Tibial nerve (tissue), 4 donors: Measurements from ENCODE around the gene FBF1. TPM values are rescaled to one million over a fixed set of nuclear protein-coding genes. Genes with fewer than 3 reads are reported as not detected.
"Not testable (repeated sequence)": the region's sequence is repeated elsewhere in the genome, so short reads cannot be mapped to it uniquely, and the experiment has no call there.

Experiments used
- DNase-seq, 2 donors: peaks; one replicate each; pipeline ENCODE4 v3.0.0-alpha.2; 2019; ENCODE audit warnings: low spot score in 2 of 2
- H3K27ac ChIP-seq, 4 donors: fragments of 200-600 bp; sonication (generic) in 3 of 4; one replicate each; pipeline ENCODE4 v1.5.1; 2017 to 2019; ENCODE audit warnings: mild to moderate bottlenecking in 1 of 4
- H3K27me3 ChIP-seq, 2 donors: fragments of 200-600 bp; sonication (generic) in 1 of 2; one replicate each; pipeline versions ENCODE4 v1.5.1 to v1.6.0; 2017 to 2019
- H3K36me3 ChIP-seq, 3 donors: fragments of 200-600 bp; sonication (generic); one replicate each; pipeline ENCODE4 v1.5.1; 2018 to 2019
- H3K4me1 ChIP-seq, 4 donors: fragments of 200-600 bp; sonication (generic) in 3 of 4; one replicate each; pipeline ENCODE4 v1.5.1; 2017 to 2019
- H3K4me3 ChIP-seq, 4 donors: fragments of 200-600 bp; sonication (generic) in 3 of 4; one replicate each; pipeline ENCODE4 v1.5.1; 2017 to 2019; ENCODE audit warnings: mild to moderate bottlenecking in 1 of 4, moderate library complexity in 1 of 4
- H3K9me3 ChIP-seq, 4 donors: fragments of 200-600 bp; sonication (generic) in 3 of 4; one replicate each; pipeline ENCODE4 v1.5.1; 2017 to 2019
- CTCF ChIP-seq, 5 experiments: fragments of 200-600 bp in 3 of 5; fragments of 450-650 bp in 2 of 5; sonication (generic) in 3 of 5; IDR thresholded peaks; one replicate each; pipeline ENCODE4 v1.5.1; 2016 to 2019; ENCODE audit warnings: antibody characterized with exemption in 5 of 5, mild to moderate bottlenecking in 3 of 5, moderate library complexity in 2 of 5
- EP300 ChIP-seq, 2 donors: sonication (generic); formaldehyde crosslinking; IDR thresholded peaks; one replicate each; pipeline ENCODE4 v1.6.1; 2017; ENCODE audit warnings: antibody characterized with exemption in 2 of 2, mild to moderate bottlenecking in 1 of 2
- POLR2A ChIP-seq, 2 donors: fragments of 450-650 bp; IDR thresholded peaks; one replicate each; pipeline ENCODE4 v1.6.1; 2017; ENCODE audit warnings: antibody characterized with exemption in 2 of 2, mild to moderate bottlenecking in 2 of 2, moderate library complexity in 2 of 2
- WGBS, 2 donors: methylation state at CpG; one replicate each; pipeline ENCODE4 v1.1.5; 2018; 5-methylcytosine and 5-hydroxymethylcytosine counted together
- total RNA-seq, 4 donors: library from RNA; depleted of rRNA; stranded (reverse); fragments of >200 nt; gene quantifications; one replicate each; pipeline ENCODE4 v1.1.0, GENCODE V29; 2016

Gene FBF1
- total RNA-seq, 4 donors from 2014 or later = 19.9 to 32.4 (median 25.7) TPM

DNA sequence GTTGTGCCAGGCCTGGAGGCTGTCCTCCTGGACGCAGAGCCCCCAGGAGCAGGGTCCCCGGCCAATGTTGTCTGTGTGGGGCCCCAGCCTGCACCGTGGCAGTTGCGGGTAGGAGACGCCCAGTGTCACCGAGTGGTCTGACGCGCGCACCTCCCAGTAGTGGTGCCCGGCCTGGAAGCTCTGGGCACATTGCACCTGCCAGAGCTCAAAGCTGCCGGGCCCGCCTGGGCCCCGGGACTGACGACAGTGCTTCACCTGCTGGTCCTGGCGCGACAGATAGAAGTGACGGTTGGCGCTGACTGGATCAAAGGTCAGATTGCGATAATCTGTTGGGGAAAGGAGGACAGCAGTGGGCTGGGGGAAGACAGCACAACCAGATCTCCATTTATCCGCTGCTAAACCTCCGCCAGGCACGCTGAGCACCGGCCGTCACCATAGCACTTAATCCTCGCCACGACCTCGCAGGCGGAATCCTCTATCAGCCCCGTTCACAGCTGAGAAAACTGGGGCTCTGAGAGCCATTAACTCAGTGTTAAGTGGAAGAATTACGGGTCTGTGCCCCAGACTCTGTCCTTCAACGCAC is 49.7 kb downstream of the FBF1 start:
- DNase-seq = no peak
- 90 to 93% methylated on average over 23 to 31 of the region's 31 CpGs for WGBS, 2 donors
- TF ChIP-seq EP300 (IDR thresholded peaks at IDR 0.05) = no peak
- TF ChIP-seq CTCF (IDR thresholded peaks at IDR 0.05) = no peak
- no peak for TF ChIP-seq POLR2A (IDR thresholded peaks at IDR 0.05)

GRCh38 chr17:75889454-75889853 is 51.4 kb downstream of the FBF1 start:
- H3K4me1 ChIP-seq = peaks cover 0 to 27% (median 6%) of the 10 kb centered on the region in 4 donors
- peaks cover 0 to 55% (median 4%) of the 10 kb centered on the region in 3 donors for H3K36me3 ChIP-seq

More for the DNA sequence above, 49.7 kb downstream of the FBF1 start:
- Histone ChIP-seq H3K27ac (peak overlapping the region in 1 of 4 donors; percentile 41), H3K27me3 (no peaks in the 10 kb centered on the region), H3K36me3 (peaks cover 0 to 55% (median 4%) of the 10 kb centered on the region in 3 donors), H3K4me3 (no peak overlapping the region), H3K9me3 (no peaks in the 10 kb centered on the region), H3K4me1 (peaks cover 0 to 42% (median 21%) of the 10 kb centered on the region in 4 donors)

DNA sequence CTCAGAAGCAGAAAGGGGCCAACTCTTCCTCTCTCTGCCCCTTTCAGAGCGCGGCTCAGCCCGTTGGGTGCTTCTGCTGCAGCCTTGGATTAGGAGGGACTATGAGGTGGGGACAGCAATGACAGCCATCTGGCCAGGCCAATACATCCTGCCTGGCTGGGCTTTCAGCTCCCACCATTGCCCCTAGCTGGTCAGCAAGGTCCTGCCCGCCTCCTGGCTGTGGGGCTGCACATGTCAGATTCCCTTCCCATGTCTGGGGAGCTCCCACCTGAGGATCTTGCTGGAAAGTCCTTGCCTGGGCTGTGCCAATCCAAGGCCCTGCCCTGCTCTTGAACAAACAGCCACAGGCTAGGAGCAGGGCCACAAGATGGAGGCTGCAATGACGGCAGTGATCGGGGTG is 52.4 kb downstream of the FBF1 start:
- H3K4me3 ChIP-seq = no peak overlapping the region
- H3K27ac ChIP-seq = no peak overlapping the region
- TF ChIP-seq EP300 (IDR thresholded peaks at IDR 0.05) = no peak
- TF ChIP-seq CTCF (IDR thresholded peaks at IDR 0.05) = no peak
- no peak for TF ChIP-seq POLR2A (IDR thresholded peaks at IDR 0.05)
- WGBS, 2 donors = 81 to 89% methylated on average over 6 of the region's 6 CpGs
- H3K4me1 ChIP-seq = peaks cover 0 to 18% (median 0%) of the 10 kb centered on the region in 4 donors
- no peak for DNase-seq
- no peaks in the 10 kb centered on the region for H3K9me3 ChIP-seq
- H3K36me3 ChIP-seq = peaks cover 0 to 55% (median 4%) of the 10 kb centered on the region in 3 donors
- H3K27me3 ChIP-seq = no peaks in the 10 kb centered on the region

More at GRCh38 chr17:75889454-75889853, 51.4 kb downstream of the FBF1 start:
- H3K27me3 ChIP-seq = no peaks in the 10 kb centered on the region
- no peak overlapping the region for H3K27ac ChIP-seq
- H3K4me3 ChIP-seq = no peak overlapping the region
- H3K9me3 ChIP-seq = no peaks in the 10 kb centered on the region
- no peak for TF ChIP-seq POLR2A (IDR thresholded peaks at IDR 0.05)
- TF ChIP-seq CTCF (IDR thresholded peaks at IDR 0.05) = no peak
- no peak for DNase-seq
- 78 to 79% methylated on average over 6 of the region's 6 CpGs for whole genome bisulfite sequencing, 2 donors

- 85 to 87% methylated on average over 9 of the region's 9 CpGs for WGBS, 2 donors
- DNase-seq, H3K27me3 ChIP-seq, H3K9me3 ChIP-seq, H3K27ac ChIP-seq, H3K4me1 ChIP-seq, H3K4me3 ChIP-seq: not testable (repeated sequence)
- peaks cover 0 to 36% (median 2%) of the 10 kb centered on the region in 3 donors for H3K36me3 ChIP-seq
Observed at GRCh38 chr17:75885860-75886259, 55.0 kb downstream of the FBF1 start.

- H3K4me3 ChIP-seq = no peak overlapping the region
- DNase-seq = no peak
- 77 to 81% methylated on average over 8 of the region's 8 CpGs for WGBS, 2 donors
- TF ChIP-seq EP300 (IDR thresholded peaks at IDR 0.05) = no peak
- no peak for TF ChIP-seq POLR2A (IDR thresholded peaks at IDR 0.05)
- no peak for TF ChIP-seq CTCF (IDR thresholded peaks at IDR 0.05)
- peaks cover 0 to 32% (median 0%) of the 10 kb centered on the region in 3 donors for H3K36me3 ChIP-seq
- no peaks in the 10 kb centered on the region for H3K27me3 ChIP-seq
- no peak overlapping the region for H3K27ac ChIP-seq
- H3K9me3 ChIP-seq = no peaks in the 10 kb centered on the region
- peaks cover 0 to 10% (median 0%) of the 10 kb centered on the region in 4 donors for H3K4me1 ChIP-seq
Observed at GRCh38 chr17:75885431-75885830, 55.4 kb downstream of the FBF1 start.
